ENCODE results near the gene OSM.

GRCh38 chr22:30279046-30279788 lies 12.6 kb upstream of the OSM start:
- TF ChIP-seq TAF1 (IDR thresholded peaks at IDR 0.05; ENCODE audit: borderline replicate concordance, low read depth, low read length) (no peak), POLR2AphosphoS5 (IDR thresholded peaks at IDR 0.05; ENCODE audit: low read depth, low read length) (no peak)

All from GM12892 (cell line).